ENCODE data around the gene SYNJ2.

DNA sequence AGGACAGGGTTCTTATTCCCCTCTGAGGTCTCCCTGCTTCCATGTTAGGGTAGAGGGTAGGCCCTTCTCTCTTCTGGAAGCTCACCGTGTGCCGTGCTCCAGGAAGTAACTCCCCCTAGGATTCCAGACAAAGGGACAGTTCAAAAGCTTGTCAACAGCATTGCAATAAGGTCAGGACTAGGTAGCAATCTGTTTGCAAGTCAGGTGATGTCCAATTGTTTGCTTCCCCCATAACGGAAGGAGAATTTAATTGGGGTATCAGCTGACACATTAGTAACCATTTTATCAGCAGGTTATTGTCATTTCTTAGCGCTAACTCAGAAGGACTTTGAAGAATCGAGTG, 41.9 kb downstream of the SYNJ2 start:
- TF ChIP-seq, protein P1, sequence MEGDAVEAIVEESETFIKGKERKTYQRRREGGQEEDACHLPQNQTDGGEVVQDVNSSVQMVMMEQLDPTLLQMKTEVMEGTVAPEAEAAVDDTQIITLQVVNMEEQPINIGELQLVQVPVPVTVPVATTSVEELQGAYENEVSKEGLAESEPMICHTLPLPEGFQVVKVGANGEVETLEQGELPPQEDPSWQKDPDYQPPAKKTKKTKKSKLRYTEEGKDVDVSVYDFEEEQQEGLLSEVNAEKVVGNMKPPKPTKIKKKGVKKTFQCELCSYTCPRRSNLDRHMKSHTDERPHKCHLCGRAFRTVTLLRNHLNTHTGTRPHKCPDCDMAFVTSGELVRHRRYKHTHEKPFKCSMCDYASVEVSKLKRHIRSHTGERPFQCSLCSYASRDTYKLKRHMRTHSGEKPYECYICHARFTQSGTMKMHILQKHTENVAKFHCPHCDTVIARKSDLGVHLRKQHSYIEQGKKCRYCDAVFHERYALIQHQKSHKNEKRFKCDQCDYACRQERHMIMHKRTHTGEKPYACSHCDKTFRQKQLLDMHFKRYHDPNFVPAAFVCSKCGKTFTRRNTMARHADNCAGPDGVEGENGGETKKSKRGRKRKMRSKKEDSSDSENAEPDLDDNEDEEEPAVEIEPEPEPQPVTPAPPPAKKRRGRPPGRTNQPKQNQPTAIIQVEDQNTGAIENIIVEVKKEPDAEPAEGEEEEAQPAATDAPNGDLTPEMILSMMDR (IDR thresholded peaks at IDR 0.05), result no peak
- no peak for TF ChIP-seq POLR2A (IDR thresholded peaks at IDR 0.05)
